Loucy (cell line): ENCODE results near the gene DEPDC7.

ENCODE experiments used
- H2AFZ ChIP-seq: fragments of 200-600 bp; sonication (generic); 2 replicates; pipeline ENCODE4 v1.6.0; 2016; ENCODE audit warnings: antibody characterized with exemption, mild to moderate bottlenecking, low read length, moderate library complexity
- H3F3A ChIP-seq: fragments of 200-600 bp; 2 replicates; pipeline ENCODE4 v1.6.0; 2016; ENCODE audit warnings: antibody characterized with exemption, low read depth, mild to moderate bottlenecking
- H3K27me3 ChIP-seq: fragments of 200-600 bp; sonication (generic); 2 replicates; pipeline ENCODE4 v1.6.1; 2014; ENCODE audit warnings: low read length, mild to moderate bottlenecking; ENCODE audit not compliant: insufficient read depth, poor library complexity, severe bottlenecking
- H3K36me3 ChIP-seq: fragments of 200-600 bp; sonication (generic); 2 replicates; pipeline ENCODE4 v1.6.1; 2016; ENCODE audit warnings: low read length; ENCODE audit not compliant: insufficient read depth
- H3K4me1 ChIP-seq: fragments of 200-600 bp; sonication (generic); 2 replicates; pipeline ENCODE4 v1.5.1; 2014; ENCODE audit warnings: low read length, mild to moderate bottlenecking; ENCODE audit not compliant: insufficient read depth, poor library complexity, severe bottlenecking
- H3K4me2 ChIP-seq: fragments of 200-600 bp; sonication (generic); 2 replicates; pipeline ENCODE4 v1.6.0; 2014; ENCODE audit warnings: antibody characterized with exemption, low read length, low read depth, mild to moderate bottlenecking; ENCODE audit not compliant: poor library complexity, severe bottlenecking
- H3K4me3 ChIP-seq: fragments of 200-600 bp; sonication (generic); 2 replicates; pipeline ENCODE4 v1.5.1; 2014; ENCODE audit warnings: low read length, mild to moderate bottlenecking, mixed read lengths; ENCODE audit not compliant: poor library complexity, severe bottlenecking
- H3K79me2 ChIP-seq: fragments of 200-600 bp; sonication (generic); 2 replicates; pipeline ENCODE4 v1.6.1; 2014; ENCODE audit warnings: low read length; ENCODE audit not compliant: insufficient read depth
- H3K9ac ChIP-seq: fragments of 200-600 bp; sonication (generic); 2 replicates; pipeline ENCODE4 v1.6.0; 2014; ENCODE audit warnings: mild to moderate bottlenecking, low read depth, low read length, moderate library complexity; ENCODE audit not compliant: poor library complexity, severe bottlenecking
- H3K9me2 ChIP-seq: fragments of 200-600 bp; sonication (generic); replicated peaks from 2 replicates; pipeline ENCODE4 v1.6.1; 2016; ENCODE audit warnings: low read depth, low read length, mixed read lengths
- H3K9me3 ChIP-seq: fragments of 200-600 bp; sonication (generic); 2 replicates; pipeline ENCODE4 v1.6.1; 2014; ENCODE audit warnings: mild to moderate bottlenecking, antibody characterized with exemption, low read length, low read depth; ENCODE audit not compliant: insufficient read depth
- H4K20me1 ChIP-seq: fragments of 200-600 bp; sonication (generic); 2 replicates; pipeline ENCODE4 v1.6.0; 2014; ENCODE audit warnings: antibody characterized with exemption, low read length, mild to moderate bottlenecking; ENCODE audit not compliant: insufficient read depth, poor library complexity, severe bottlenecking
- EZH2phosphoT487 ChIP-seq: fragments of 200-600 bp; IDR thresholded peaks from 2 replicates; pipeline ENCODE4 v1.6.1; 2018; ENCODE audit warnings: antibody characterized with exemption, mild to moderate bottlenecking, moderate library complexity, borderline replicate concordance
- TF ChIP-seq, protein P1 (sequence below): fragments of 200-600 bp; sonication (generic); conservative IDR thresholded peaks from 2 replicates; pipeline ENCODE4 v1.5.1; 2014; ENCODE audit warnings: mild to moderate bottlenecking, antibody characterized with exemption, low read length

DEPDC7 gene

DNA sequence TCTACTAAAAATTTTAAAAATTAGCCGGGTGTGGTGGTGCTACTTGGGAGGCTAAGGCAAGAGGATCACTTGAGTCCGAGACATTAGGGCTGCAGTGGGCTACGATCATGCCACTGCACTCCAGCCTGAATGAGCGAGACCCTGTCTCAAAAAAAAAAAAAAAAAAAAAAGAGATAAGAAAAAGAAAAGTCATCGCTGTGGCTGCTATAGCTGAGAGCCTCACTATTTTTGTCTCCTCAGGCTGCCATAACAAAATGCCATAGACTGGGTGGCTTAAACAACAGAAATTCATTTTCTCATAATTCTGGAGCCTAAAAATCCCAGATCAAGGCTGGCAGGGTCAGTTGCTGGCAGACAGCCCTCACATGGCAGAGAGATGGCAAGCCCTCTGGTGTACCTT is 30.1 kb upstream of the DEPDC7 start:
- Histone ChIP-seq H3K4me1 (no peaks in the 10 kb centered on the region), H3K36me3 (no peaks in the 10 kb centered on the region), H3K9me3 (no peaks in the 10 kb centered on the region), H2AFZ (no peak overlapping the region), H3K79me2 (no peaks in the 10 kb centered on the region), H3K9ac (no peak overlapping the region), H3K27me3 (no peaks in the 10 kb centered on the region), H3K4me2 (no peak overlapping the region), H4K20me1 (no peaks in the 10 kb centered on the region), H3K4me3 (no peak overlapping the region), H3F3A (no peaks in the 10 kb centered on the region), H3K9me2 (no peaks in the 10 kb centered on the region)
- TF ChIP-seq EZH2phosphoT487 = no peak
- TF ChIP-seq, protein P1, sequence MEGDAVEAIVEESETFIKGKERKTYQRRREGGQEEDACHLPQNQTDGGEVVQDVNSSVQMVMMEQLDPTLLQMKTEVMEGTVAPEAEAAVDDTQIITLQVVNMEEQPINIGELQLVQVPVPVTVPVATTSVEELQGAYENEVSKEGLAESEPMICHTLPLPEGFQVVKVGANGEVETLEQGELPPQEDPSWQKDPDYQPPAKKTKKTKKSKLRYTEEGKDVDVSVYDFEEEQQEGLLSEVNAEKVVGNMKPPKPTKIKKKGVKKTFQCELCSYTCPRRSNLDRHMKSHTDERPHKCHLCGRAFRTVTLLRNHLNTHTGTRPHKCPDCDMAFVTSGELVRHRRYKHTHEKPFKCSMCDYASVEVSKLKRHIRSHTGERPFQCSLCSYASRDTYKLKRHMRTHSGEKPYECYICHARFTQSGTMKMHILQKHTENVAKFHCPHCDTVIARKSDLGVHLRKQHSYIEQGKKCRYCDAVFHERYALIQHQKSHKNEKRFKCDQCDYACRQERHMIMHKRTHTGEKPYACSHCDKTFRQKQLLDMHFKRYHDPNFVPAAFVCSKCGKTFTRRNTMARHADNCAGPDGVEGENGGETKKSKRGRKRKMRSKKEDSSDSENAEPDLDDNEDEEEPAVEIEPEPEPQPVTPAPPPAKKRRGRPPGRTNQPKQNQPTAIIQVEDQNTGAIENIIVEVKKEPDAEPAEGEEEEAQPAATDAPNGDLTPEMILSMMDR = no peak

DNA sequence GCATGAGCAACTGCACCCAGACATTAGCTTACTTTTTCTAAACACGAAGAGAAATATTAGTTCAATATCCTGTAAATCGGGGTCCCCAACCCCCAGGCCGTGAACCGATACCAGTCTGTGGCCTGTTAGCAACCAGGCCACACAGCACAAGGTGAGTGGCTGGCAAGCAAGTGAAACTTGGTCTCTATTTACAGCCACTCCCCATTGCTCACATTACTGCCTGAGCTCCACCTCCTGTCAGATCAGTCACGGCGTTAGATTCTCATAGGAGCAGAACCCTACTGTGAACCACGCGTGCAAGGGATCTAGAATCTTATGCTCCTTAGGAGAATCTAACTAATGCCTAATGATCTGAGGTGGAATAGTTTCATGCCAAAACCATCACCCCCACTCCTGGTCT is 27.8 kb upstream of the DEPDC7 start:
- H3K9me3 ChIP-seq = peaks cover 9% of the 10 kb centered on the region
- no peaks in the 10 kb centered on the region for H3K36me3 ChIP-seq
- no peaks in the 10 kb centered on the region for H3F3A ChIP-seq
- H4K20me1 ChIP-seq = no peaks in the 10 kb centered on the region
- H3K9me2 ChIP-seq = no peaks in the 10 kb centered on the region
- H3K9ac ChIP-seq = no peak overlapping the region
- H2AFZ ChIP-seq = no peak overlapping the region
- TF ChIP-seq EZH2phosphoT487 = no peak
- no peaks in the 10 kb centered on the region for H3K27me3 ChIP-seq
- H3K4me1 ChIP-seq = no peaks in the 10 kb centered on the region
- H3K79me2 ChIP-seq = no peaks in the 10 kb centered on the region
- H3K4me3 ChIP-seq = no peak overlapping the region
- H3K4me2 ChIP-seq = no peak overlapping the region

DNA sequence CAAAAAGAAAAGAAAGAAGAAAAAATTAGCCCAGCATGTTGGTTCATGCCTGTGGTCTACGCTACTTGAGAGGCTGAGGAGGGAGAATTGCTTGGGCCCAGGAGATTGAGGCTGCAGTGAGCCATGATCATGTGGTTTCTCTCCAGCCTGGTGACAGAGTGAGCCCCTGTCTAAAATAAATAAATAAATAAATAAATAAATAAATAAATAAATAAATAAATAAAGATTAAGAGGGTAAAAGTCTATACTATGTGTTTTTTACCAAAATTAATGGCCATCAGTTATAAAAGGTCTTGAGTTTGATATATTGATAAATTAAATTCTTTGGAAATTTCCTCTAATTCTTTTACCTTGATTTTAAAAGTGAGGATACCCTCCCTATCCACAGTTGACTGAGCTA is 25.2 kb upstream of the DEPDC7 start:
- TF ChIP-seq, protein P1 = no peak
- TF ChIP-seq EZH2phosphoT487 = no peak

DNA sequence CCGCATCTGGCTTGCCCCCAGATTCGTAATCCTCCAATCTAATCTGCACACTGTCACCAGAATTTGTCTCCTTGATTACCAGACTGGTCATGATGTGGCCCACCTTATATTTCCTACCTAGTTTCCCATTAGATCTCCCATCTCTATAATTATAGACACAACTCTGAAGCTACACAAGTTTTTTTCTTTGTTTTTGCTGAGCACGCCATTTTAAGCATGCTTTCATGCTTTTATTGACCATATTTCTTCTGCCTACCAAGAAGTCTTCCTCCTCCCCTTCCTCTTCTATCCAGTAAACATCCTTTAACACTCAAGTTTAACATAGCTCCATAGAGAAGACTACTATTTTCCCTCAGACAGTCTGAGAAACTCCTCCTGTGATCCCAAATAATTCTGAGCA is 24.3 kb upstream of the DEPDC7 start:
- Histone ChIP-seq H3K9ac (no peak overlapping the region), H3K27me3 (no peaks in the 10 kb centered on the region), H3K9me3 (peaks cover 9% of the 10 kb centered on the region), H3K9me2 (no peaks in the 10 kb centered on the region), H4K20me1 (no peaks in the 10 kb centered on the region), H3F3A (no peaks in the 10 kb centered on the region), H3K4me2 (no peak overlapping the region), H3K4me3 (no peak overlapping the region), H3K4me1 (no peaks in the 10 kb centered on the region), H3K79me2 (no peaks in the 10 kb centered on the region), H2AFZ (no peak overlapping the region), H3K36me3 (no peaks in the 10 kb centered on the region)
- TF ChIP-seq EZH2phosphoT487 = no peak
- TF ChIP-seq, protein P1 = no peak

More for the DNA sequence above, 25.2 kb upstream of the DEPDC7 start:
- H3K4me3 ChIP-seq = no peak overlapping the region
- no peaks in the 10 kb centered on the region for H3K9me2 ChIP-seq
- no peaks in the 10 kb centered on the region for H3K36me3 ChIP-seq
- H3K79me2 ChIP-seq = no peaks in the 10 kb centered on the region
- no peaks in the 10 kb centered on the region for H3F3A ChIP-seq
- no peaks in the 10 kb centered on the region for H4K20me1 ChIP-seq
- H3K4me2 ChIP-seq = no peak overlapping the region
- H2AFZ ChIP-seq = no peak overlapping the region
- H3K4me1 ChIP-seq = no peaks in the 10 kb centered on the region
- H3K9ac ChIP-seq = no peak overlapping the region
- peaks cover 9% of the 10 kb centered on the region for H3K9me3 ChIP-seq
- H3K27me3 ChIP-seq = no peaks in the 10 kb centered on the region
